Stomach (tissue), 4 donors: ENCODE data around the gene MIX23.

ENCODE experiments used
- POLR2A ChIP-seq, 4 donors: fragments of 450-650 bp; IDR thresholded peaks; one replicate each; pipeline ENCODE4 v1.6.1; 2016; ENCODE audit warnings: antibody characterized with exemption in 4 of 4, control low read depth in 2 of 4, mild to moderate bottlenecking in 1 of 4, moderate library complexity in 1 of 4
- TF ChIP-seq, protein P1 (sequence below), 7 experiments: fragments of 450-650 bp in 4 of 7; fragments of 200-600 bp in 3 of 7; sonication (generic) in 3 of 7; IDR thresholded peaks; one replicate each; pipeline ENCODE4 v1.5.1; 2016 to 2019; ENCODE audit warnings: antibody characterized with exemption in 7 of 7, control low read depth in 2 of 7, mild to moderate bottlenecking in 1 of 7

DNA sequence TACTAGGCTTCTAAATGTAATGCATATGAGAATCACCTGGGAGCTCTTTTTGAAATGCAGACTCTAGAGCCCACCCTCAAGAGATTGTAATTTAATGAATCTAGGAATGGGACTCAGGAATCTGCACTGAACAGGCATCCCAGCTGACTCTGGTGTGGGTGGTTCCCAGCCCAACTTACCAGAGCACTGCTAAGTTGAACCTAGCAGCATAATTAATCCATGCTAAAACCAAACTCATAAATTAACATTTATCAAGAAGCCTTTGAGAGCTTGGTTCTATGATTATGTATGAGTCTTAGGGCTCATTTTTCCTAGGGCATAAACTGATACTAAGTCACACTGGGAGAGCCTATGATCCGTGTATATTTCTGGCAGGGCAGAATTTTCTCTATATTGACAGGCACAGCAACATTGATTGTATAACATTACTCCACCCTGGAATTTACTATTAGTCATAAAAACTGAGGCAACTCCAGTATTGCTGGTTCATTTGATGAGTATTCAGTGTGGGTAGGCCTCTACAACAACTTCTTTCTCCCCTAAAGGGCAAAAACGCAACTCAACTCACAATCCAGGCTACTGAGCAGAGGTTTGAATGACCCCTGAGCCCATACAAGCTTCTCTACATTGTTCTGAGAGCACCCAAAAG lies 68.7 kb downstream of the MIX23 start:
- TF ChIP-seq POLR2A (IDR thresholded peaks at IDR 0.05), result no peak
- TF ChIP-seq, protein P1, sequence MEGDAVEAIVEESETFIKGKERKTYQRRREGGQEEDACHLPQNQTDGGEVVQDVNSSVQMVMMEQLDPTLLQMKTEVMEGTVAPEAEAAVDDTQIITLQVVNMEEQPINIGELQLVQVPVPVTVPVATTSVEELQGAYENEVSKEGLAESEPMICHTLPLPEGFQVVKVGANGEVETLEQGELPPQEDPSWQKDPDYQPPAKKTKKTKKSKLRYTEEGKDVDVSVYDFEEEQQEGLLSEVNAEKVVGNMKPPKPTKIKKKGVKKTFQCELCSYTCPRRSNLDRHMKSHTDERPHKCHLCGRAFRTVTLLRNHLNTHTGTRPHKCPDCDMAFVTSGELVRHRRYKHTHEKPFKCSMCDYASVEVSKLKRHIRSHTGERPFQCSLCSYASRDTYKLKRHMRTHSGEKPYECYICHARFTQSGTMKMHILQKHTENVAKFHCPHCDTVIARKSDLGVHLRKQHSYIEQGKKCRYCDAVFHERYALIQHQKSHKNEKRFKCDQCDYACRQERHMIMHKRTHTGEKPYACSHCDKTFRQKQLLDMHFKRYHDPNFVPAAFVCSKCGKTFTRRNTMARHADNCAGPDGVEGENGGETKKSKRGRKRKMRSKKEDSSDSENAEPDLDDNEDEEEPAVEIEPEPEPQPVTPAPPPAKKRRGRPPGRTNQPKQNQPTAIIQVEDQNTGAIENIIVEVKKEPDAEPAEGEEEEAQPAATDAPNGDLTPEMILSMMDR (IDR thresholded peaks at IDR 0.05), result no peak
